GM12864 (cell line): ENCODE data around the gene TRPC4.

Experiments used
- DNase-seq: peaks from one replicate; pipeline ENCODE4 v3.0.0-alpha.2; 2011; ENCODE audit warnings: low read depth
- H3K4me3 ChIP-seq: 2 replicates; pipeline ENCODE4 v1.5.1; 2011; ENCODE audit warnings: mild to moderate bottlenecking, low read depth, low read length, control low read depth
- CTCF ChIP-seq: IDR thresholded peaks from 2 replicates; pipeline ENCODE4 v1.5.1; 2011; ENCODE audit warnings: low read depth, mild to moderate bottlenecking, moderate library complexity, low read length, control low read depth, inconsistent platforms; ENCODE audit errors: missing control alignments

TRPC4 gene

GRCh38 chr13:37884026-37884425 lies 14.5 kb upstream of the TRPC4 start:
- no peak for TF ChIP-seq CTCF
- no peak overlapping the region for H3K4me3 ChIP-seq
- no peak for DNase-seq

GRCh38 chr13:37878921-37879320 lies 9.3 kb upstream of the TRPC4 start:
- no peak overlapping the region for H3K4me3 ChIP-seq
- DNase-seq = no peak
- TF ChIP-seq CTCF = no peak

DNA sequence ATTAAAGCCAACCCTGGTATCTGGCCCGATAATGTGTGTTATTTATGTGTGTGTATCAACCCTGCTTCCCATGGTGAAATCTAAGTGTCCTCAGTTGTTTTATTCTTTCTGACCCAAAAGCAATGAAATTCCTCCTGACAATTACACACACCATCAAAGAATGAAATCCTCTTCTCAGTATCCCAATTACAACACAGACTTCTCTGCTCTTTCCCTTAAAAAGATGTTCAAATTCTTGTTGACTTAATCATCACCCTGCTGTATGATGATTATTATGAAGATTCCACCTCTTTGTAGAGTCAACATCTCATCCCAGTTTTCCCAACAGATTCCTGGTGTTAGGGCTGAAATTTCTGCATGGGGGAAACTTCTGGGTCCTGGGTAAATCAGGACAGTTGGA lies 8.9 kb upstream of the TRPC4 start:
- DNase-seq = no peak
- TF ChIP-seq CTCF = no peak
- H3K4me3 ChIP-seq = no peak overlapping the region

GRCh38 chr13:37870895-37871550 lies 1.5 kb upstream of the TRPC4 start:
- TF ChIP-seq CTCF = no peak
- no peak overlapping the region for H3K4me3 ChIP-seq
- no peak for DNase-seq

- DNase-seq = no peak
- TF ChIP-seq CTCF = no peak
- no peak overlapping the region for H3K4me3 ChIP-seq
These were observed 895 bp upstream of the TRPC4 start for GRCh38 chr13:37870489-37870845.

DNA sequence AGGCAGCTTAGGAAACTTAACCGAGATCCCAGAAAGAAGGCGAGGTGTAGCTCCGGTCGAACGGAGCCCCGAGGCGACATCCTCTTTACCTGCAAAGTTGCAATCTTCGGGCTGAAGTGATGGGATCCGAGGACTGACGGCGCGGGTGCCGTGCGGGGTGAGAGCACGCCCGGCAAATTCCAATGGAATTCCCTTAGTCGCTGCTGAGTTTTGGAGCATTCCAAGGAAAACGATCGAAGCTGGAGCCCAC lies 141 bp downstream of the TRPC4 start:
- no peak overlapping the region for H3K4me3 ChIP-seq
- no peak for TF ChIP-seq CTCF
- no peak for DNase-seq

GRCh38 chr13:37868691-37869505 lies 674 bp downstream of the TRPC4 start:
- DNase-seq = no peak
- no peak overlapping the region for H3K4me3 ChIP-seq
- no peak for TF ChIP-seq CTCF
